ENCODE results near the gene RPH3AL. TPM values are rescaled to one million over a fixed set of nuclear protein-coding genes. Genes with fewer than 3 reads are reported as not detected.

The RPH3AL gene, protein sequence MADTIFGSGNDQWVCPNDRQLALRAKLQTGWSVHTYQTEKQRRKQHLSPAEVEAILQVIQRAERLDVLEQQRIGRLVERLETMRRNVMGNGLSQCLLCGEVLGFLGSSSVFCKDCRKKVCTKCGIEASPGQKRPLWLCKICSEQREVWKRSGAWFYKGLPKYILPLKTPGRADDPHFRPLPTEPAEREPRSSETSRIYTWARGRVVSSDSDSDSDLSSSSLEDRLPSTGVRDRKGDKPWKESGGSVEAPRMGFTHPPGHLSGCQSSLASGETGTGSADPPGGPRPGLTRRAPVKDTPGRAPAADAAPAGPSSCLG
- total RNA-seq, result 1.2 TPM in 2 replicates

DNA sequence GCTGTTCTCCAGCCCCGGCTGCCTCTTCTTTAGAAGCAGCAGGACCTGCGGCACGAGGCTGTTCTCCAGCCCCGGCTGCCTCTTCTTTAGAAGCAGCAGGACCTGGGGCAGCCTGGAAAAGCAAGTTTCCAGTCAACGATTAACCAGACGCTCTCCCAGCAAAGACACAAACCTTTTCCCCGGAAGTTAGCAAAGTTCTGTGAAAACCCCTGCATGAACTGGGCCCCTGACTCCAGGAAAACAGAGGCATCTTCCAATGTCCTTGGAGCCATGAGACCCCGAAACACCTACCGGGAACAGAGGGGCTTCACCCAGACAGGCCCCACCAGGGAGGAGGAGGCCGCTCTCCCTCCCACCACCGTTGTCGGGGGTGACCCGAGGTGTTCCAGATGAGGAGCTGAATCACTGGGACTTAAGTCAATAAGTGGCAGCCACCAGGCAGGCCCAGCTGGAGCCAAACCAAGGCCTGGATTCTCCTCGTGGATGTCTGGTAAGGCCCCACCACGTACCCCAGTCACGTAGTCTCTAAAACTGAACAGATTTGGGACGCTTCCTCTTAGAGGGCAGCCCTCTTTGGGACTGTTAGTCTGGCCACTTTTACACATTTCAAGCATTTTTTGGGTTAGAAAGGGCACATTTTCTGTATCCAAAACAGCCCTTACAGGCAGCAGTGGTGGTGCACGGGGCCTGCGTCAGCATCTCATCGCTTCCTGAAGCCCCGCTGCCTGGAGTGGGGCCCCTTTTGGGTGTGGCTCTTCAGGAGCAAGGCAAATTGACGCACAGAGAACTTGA, at the start of gene RPH3AL:
RPH3AL (minus strand) TSS at position 387 of the 792 bp plus-strand sequence. CDS start 25,264 bp downstream, outside the sequence.

DNA sequence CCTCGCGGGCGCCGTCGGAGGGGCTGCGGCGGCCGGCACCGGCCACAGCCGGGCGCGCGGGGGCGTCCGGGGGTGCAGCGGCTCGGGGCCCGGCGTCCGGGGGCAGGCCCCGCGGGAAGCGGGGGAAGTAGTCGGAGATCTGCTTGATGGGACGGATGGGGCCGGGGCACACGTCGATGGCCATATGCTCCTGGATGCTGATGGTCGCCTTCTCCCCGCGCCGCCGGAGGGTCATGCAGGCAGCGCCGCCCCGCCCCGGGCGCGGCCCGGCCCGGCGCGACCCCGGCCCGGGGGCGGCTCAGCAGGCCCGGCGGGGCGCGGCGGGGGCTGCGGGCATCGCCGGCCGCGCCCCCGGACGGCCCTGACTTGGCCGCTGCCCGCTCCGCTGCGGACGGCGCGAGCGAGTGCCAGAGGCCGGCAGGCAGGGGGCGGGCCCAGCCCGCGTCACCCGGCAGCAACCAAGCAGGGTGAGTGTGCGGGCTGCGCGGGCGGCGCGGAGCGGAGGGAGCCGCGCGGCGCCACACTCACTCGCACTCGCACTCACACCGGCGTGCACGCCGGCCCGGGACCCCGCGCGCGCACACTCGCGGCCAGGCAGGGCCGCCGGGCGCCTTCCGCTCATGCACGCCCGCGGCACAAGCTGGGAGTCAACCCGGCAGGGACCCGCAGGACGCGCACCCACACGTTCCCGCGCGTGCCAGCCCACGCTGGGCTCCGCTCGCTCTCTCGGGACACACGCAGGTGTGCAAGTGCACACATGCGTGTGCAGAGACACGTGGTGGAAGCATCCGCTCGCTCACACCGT, 171.2 kb downstream of the RPH3AL start, which contains the start of gene DOC2B:
DOC2B (minus strand) TSS at position 406 of the 805 bp plus-strand sequence; CDS start at position 235, 171 bp downstream.

Other genes with a start within 250 kb of the RPH3AL start
- not detected in 2 replicates for gene SCGB1C2, start 215.2 kb downstream of the RPH3AL start, total RNA-seq
- not detected in 2 replicates for gene DOC2B, start 171.2 kb downstream of the RPH3AL start, total RNA-seq
- 4.3 and 4.7 TPM in 2 replicates for gene RFLNB, start 93.1 kb upstream of the RPH3AL start, total RNA-seq

Measured in smooth muscle cell of the pulmonary artery (primary cell).